Mesothelial cell of epicardium (in vitro differentiated cells): Measurements from ENCODE around the gene NUDT16L1. TPM values are rescaled to one million over a fixed set of nuclear protein-coding genes. Genes with fewer than 3 reads are reported as not detected.

Source experiments
- DNase-seq, 2 experiments: peaks; one replicate each; pipeline ENCODE4 v3.0.0; 2021; ENCODE audit warnings: low spot score in 2 of 2; ENCODE audit not compliant: unreplicated experiment in 2 of 2
- H3K27ac Mint-ChIP-seq: 2 replicates; pipeline ENCODE4 v1.8.0; 2021; ENCODE audit warnings: mixed read lengths
- H3K27me3 Mint-ChIP-seq: 2 replicates; pipeline ENCODE4 v1.8.0; 2021; ENCODE audit warnings: low read depth, mixed read lengths
- H3K36me3 Mint-ChIP-seq: 2 replicates; pipeline ENCODE4 v1.8.0; 2021; ENCODE audit warnings: mixed read lengths
- H3K4me1 Mint-ChIP-seq: 2 replicates; pipeline ENCODE4 v1.8.0; 2021; ENCODE audit warnings: mixed read lengths
- H3K4me3 Mint-ChIP-seq: 2 replicates; pipeline ENCODE4 v1.8.0; 2021; ENCODE audit warnings: mild to moderate bottlenecking, moderate library complexity, mixed read lengths
- H3K9me3 Mint-ChIP-seq: 2 replicates; pipeline ENCODE4 v1.8.0; 2021; ENCODE audit warnings: mixed read lengths
- CTCF ChIP-seq: fragments of 200-600 bp; sonication (generic); IDR thresholded peaks from one replicate; pipeline ENCODE4 v1.5.0; 2021; ENCODE audit warnings: antibody characterized with exemption; ENCODE audit not compliant: unreplicated experiment
- total RNA-seq: library from RNA; stranded (reverse); gene quantifications from 3 replicates; pipeline ENCODE4 v1.2.1, GENCODE V29; 2021

Gene NUDT16L1
- total RNA-seq, 1 donor from 2014 or later, result 33.0 TPM

DNA sequence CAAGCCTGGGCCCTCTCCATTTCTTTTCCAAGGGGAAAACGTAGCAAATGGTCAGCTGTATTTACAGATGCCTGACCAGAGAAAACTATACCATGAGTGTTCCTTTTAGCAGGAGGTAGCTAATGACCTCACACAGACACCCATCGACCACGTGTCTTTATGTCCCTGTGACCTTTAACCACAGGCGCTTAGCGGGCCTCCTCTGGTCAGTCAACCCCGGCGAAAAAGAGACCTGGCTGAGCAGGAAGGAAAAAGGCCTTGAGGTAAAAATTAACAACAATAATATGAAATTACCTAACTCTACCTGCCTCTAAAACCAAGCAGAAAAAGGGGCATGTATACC, 9.1 kb downstream of the NUDT16L1 start:
- H3K27me3 Mint-ChIP-seq, result no peaks in the 10 kb centered on the region
- peaks cover 25% of the 10 kb centered on the region for H3K36me3 Mint-ChIP-seq
- no peaks in the 10 kb centered on the region for H3K9me3 Mint-ChIP-seq
- H3K4me3 Mint-ChIP-seq, result no peak overlapping the region
- no peak for TF ChIP-seq CTCF
- DNase-seq, result no peak
- H3K4me1 Mint-ChIP-seq, result no peaks in the 10 kb centered on the region
- no peak overlapping the region for H3K27ac Mint-ChIP-seq

- no peak for TF ChIP-seq CTCF
- Mint-ChIP-seq H3K9me3 (no peaks in the 10 kb centered on the region), H3K4me1 (no peaks in the 10 kb centered on the region), H3K36me3 (peaks cover 29% of the 10 kb centered on the region), H3K4me3 (no peak overlapping the region), H3K27me3 (no peaks in the 10 kb centered on the region), H3K27ac (no peak overlapping the region)
- DNase-seq, result no peak
Observed at GRCh38 chr16:4703906-4704305, 10.5 kb downstream of the NUDT16L1 start.

DNA sequence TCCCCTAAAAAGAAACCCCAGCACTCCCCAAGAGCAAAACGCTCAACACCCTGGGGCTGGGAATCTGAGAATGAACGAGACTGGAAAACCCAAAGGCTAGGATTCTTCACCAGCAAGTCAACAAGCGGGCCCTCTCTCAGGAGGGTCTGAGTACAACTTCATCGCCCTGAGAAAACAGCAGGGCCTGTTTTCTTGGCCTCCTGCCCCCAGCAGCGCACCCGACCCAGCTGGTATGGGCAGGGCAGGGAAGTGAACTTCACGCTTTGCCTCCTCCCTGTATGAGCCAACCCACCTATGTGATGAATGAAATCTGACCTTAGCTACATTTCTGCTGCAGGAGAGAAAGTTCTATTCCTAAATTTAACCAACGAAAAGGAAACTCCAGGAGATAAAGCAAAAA, 11.1 kb downstream of the NUDT16L1 start:
- peaks cover 26% of the 10 kb centered on the region for H3K36me3 Mint-ChIP-seq
- no peak overlapping the region for H3K27ac Mint-ChIP-seq
- H3K4me1 Mint-ChIP-seq, result no peaks in the 10 kb centered on the region
- TF ChIP-seq CTCF, result no peak
- no peaks in the 10 kb centered on the region for H3K27me3 Mint-ChIP-seq
- no peak overlapping the region for H3K4me3 Mint-ChIP-seq
- no peaks in the 10 kb centered on the region for H3K9me3 Mint-ChIP-seq
- no peak for DNase-seq

DNA sequence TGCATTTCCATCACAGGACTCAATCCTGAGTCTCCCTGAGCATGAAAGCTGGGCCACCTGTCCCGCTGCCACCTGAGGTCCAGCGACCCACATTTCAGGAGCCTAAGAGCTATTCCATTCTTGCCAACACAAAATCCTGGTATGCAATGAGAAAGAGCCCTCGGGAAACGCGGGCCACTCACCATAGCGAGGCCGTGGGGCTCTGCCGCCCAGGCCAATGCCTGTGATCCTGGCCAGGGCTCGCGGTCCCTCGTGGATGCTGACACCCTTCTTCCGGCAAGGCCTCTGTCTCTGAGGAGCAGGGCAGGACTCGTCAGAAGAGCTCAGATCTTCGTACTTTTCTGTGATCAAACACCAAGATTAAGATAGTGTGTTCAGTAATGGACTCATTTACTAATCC, 11.6 kb downstream of the NUDT16L1 start:
- no peaks in the 10 kb centered on the region for H3K27me3 Mint-ChIP-seq
- no peaks in the 10 kb centered on the region for H3K4me1 Mint-ChIP-seq
- DNase-seq, result no peak
- H3K9me3 Mint-ChIP-seq, result no peaks in the 10 kb centered on the region
- H3K27ac Mint-ChIP-seq, result no peak overlapping the region
- no peak overlapping the region for H3K4me3 Mint-ChIP-seq
- peaks cover 27% of the 10 kb centered on the region for H3K36me3 Mint-ChIP-seq
- TF ChIP-seq CTCF, result no peak

DNA sequence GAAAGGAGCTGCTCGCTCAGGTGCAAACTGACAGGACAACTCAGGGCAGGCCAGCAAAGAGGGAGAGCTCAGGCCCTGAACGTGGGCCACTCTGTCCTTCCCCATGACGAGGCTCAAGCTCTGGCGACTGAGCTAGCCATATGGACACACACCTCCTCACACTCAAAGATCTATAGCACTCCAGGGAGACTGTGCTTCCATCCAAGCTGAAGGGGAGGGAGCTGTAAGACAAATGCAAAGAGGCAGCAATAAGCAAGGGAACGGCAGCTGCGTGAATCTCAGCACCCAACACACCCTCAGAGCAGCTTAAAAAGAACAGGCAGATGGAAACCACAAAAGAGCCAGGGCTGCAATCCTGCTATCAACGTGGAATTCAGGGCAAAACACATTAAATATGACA, 13.5 kb downstream of the NUDT16L1 start:
- H3K4me1 Mint-ChIP-seq, result no peaks in the 10 kb centered on the region
- H3K9me3 Mint-ChIP-seq, result no peaks in the 10 kb centered on the region
- no peak overlapping the region for H3K27ac Mint-ChIP-seq
- no peak for TF ChIP-seq CTCF
- H3K36me3 Mint-ChIP-seq, result peaks cover 31% of the 10 kb centered on the region
- H3K27me3 Mint-ChIP-seq, result no peaks in the 10 kb centered on the region
- DNase-seq, result no peak
- no peak overlapping the region for H3K4me3 Mint-ChIP-seq

- no peaks in the 10 kb centered on the region for H3K4me1 Mint-ChIP-seq
- H3K27ac Mint-ChIP-seq, result no peak overlapping the region
- no peaks in the 10 kb centered on the region for H3K9me3 Mint-ChIP-seq
- no peak for DNase-seq
- H3K36me3 Mint-ChIP-seq, result peaks cover 45% of the 10 kb centered on the region
- no peak overlapping the region for H3K4me3 Mint-ChIP-seq
- H3K27me3 Mint-ChIP-seq, result no peaks in the 10 kb centered on the region
- no peak for TF ChIP-seq CTCF
Observed at GRCh38 chr16:4709481-4709880, 16.1 kb downstream of the NUDT16L1 start.
